PC-9 (cell line): ENCODE data around the gene GNG7.

ENCODE experiments used
- CTCF ChIP-seq: fragments of 200-600 bp; sonication (generic); conservative IDR thresholded peaks from 2 replicates; pipeline ENCODE4 v1.6.1; 2017; ENCODE audit warnings: mixed run types, antibody characterized with exemption, mild to moderate bottlenecking, moderate library complexity
- EZH2 ChIP-seq: fragments of 200-600 bp; sonication (generic); IDR thresholded peaks from 2 replicates; pipeline ENCODE4 v1.8.0; 2017; ENCODE audit warnings: antibody characterized with exemption, low read depth

DNA sequence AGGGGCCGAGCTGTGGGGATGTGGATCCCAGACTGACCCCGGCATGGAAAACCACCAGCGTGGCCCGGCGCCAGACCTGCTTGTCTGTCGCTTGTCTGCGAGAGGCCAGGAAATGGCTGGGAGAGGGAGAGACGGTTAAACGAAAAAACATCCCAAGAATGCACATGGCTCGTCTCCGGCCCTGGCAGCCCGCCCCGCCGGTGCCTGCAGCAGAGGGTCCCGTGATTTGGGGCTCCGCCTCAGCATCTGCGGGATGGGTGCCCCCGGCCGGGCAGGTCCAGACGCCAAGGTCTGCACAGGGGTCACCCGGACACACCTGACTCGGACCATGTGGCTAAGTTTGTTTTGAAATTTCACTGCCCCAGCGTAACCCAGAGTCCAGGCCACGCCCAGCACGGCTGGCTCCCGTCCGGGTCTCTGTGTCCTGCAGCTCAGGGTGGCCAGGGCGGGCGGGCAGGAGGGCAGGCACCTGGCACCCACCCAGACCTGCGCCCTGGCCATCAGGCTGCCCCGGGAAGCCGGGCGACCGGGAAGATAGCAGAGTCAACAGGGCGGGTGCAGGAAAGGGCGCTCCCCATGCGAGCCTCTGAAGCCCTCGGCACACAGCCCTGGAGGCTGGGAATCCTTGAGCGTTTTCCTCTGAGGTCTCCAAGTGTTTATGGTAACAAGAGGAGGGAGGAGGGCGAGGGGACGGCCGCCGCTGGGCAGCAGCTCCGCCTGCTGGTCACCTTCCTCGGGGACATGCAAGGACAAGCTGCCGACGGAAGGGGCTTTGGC is 123.4 kb downstream of the GNG7 start:
- TF ChIP-seq EZH2, result no peak
- peak; percentile 87 for TF ChIP-seq CTCF
